CD4-positive, alpha-beta T cell treated with Interleukin-6 at 100 ng/mL for 8 hours (primary cell): Measurements from ENCODE around the gene EOLA2.
"Not testable (repeated sequence)": the region's sequence is repeated elsewhere in the genome, so short reads cannot be mapped to it uniquely, and the experiment has no call there.

Experiments
- DNase-seq: peaks from one replicate; pipeline ENCODE4 v3.0.0-alpha.2; 2020; ENCODE audit warnings: mixed read lengths, low spot score

The EOLA2 gene

GRCh38 chrX:149932970-149933369 lies 5.3 kb downstream of the EOLA2 start:
- not testable (repeated sequence) for DNase-seq

DNA sequence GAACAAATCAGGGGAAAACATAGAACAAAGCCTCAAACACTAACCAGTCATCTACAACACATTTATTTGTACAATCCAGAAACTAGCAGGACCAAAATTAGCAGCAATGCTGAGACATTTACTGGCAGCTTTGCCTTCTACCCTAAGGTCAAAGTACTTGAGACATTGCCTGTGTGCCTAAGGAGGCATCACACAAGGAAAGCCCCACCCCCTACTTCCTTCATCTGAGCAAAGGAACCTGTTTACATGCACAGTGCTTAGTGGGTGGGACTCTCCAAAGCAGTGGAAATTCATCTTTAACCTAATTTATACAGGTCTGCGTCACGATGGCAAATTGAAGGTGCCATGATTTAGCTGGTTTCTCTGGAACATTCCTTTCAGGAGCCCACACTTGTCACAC lies 6.1 kb downstream of the EOLA2 start:
- not testable (repeated sequence) for DNase-seq

DNA sequence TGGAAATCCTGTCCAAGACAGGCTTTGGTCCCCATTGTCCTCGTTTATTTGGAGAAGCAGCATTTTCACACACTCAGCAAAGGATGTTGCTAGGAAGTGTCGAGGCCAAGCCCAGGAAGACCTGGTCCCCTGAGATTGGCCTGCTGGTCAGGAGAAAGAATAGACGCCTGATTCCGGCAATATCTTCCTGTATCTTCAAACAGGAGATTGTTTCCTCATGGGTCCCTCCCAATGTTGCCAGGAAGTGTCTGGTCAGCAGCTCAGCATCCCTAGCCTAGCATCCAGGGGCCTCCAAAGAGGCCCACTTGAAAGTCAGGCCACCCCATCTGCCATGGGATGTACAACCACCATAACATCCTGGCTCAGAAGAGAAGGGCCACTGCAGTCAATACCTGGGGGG lies 6.9 kb downstream of the EOLA2 start:
- not testable (repeated sequence) for DNase-seq

GRCh38 chrX:149929400-149929799 lies 8.9 kb downstream of the EOLA2 start, which contains the start of gene HSFX4:
HSFX4 (plus strand) TSS chrX:149929573; CDS start chrX:149929645, 72 bp downstream.
- DNase-seq = not testable (repeated sequence)

- DNase-seq = not testable (repeated sequence)
Measured at GRCh38 chrX:149928635-149929034, 9.7 kb downstream of the EOLA2 start.

- DNase-seq = not testable (repeated sequence)
Measured at GRCh38 chrX:149927964-149928258, 10.4 kb downstream of the EOLA2 start.

DNA sequence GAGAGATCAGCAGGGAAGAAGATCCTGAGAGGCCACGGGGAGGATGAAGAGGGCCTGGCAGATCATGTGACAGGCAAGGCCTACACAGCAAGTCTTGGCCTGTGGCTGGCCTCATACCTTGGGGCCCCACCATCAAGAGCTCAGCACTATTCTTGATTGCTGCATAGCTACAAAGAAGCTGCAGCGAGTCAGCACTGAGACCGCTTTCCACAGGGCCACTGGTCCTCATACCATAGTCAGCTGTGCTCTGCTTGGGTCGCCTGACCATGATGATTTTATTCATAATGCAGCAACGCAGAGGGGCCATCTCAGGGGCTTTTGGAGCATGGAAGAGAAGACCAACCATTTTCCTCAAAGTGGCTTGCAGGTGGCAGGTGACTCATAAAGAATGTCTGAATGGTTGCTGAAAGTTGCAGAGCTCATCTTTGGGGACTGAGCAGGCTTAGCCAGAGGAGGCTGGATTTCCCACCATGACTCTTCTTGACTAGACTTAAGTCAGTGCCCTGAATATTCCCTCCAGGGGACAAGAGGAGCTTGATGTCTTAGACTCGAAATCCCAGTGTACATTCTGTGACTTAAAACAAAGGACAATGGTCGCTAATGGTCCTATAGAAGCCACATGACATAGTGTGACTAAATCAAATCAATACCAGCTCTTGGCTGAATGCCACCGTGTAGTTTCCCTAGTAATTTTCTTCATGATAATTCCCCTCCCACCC lies 10.9 kb downstream of the EOLA2 start:
- DNase-seq = not testable (repeated sequence)

DNA sequence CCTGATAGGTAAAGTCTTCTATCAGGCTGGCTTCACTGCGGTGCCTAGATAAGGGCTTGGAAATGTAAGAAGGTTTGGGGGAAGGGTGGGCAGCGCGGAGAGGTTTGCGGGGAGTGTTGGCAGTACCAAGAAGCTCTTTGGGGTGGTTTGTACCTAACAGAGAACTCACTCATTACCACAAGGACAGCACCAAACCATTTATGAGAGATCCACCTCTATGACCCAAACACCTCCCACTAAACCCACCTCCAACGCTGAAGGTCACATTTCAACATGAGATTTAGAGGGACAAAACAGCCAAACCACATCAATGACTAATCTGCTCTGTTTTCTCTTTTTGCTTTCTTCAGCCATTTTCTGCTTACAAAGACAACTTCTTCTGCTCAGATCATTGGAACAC lies 13.9 kb downstream of the EOLA2 start:
- DNase-seq = not testable (repeated sequence)

DNA sequence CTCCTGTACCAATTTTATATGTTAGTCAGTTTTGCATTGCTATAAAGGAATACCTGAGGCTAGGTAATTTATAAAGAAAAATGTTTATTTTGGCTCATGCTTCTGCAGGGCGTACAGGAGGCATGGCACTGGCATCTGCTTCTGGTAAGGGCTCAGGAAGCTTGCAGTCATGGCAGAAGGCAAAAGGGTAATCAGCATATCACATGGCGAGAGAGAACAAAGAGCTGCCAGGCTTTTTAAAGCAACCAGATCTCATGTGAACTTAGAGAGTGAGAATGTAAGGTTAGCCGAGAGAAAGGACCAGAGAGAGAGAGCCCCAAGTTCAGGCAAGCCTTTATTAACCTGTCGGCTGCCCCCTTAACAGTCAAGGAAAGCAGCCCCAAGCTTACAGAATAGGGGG lies 14.5 kb downstream of the EOLA2 start:
- not testable (repeated sequence) for DNase-seq

DNA sequence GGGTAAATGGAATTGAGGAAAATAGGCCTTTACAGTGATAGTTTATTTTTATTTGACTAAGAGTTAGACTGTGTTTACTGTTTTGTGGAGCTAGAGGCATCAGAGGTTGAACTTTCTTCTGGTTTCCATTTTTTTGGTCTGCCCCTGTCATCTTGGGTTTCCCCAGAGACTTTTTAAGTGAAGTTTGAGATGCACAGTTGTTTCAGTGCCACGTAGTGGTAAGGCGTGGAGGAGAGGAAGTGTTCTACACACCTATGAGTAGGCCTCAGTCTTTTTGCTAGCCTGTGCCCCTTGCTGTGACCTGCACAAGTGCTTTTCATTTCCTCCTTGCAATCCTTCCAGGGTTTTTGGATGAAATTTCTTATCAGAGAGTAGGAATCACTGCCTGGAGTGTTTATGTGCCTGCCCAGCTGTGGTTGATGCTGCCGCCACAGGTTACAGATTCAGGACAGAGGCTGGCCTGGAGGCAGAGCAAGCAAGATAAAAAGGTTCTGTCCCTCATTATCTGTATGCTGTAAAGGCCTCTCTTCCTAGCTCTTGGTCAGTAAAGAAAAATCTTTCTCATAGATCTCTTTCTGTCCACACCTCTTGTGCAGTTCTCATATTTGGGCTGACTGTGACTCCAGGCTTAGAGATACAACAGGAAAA lies 21.4 kb downstream of the EOLA2 start:
- DNase-seq = no peak

DNA sequence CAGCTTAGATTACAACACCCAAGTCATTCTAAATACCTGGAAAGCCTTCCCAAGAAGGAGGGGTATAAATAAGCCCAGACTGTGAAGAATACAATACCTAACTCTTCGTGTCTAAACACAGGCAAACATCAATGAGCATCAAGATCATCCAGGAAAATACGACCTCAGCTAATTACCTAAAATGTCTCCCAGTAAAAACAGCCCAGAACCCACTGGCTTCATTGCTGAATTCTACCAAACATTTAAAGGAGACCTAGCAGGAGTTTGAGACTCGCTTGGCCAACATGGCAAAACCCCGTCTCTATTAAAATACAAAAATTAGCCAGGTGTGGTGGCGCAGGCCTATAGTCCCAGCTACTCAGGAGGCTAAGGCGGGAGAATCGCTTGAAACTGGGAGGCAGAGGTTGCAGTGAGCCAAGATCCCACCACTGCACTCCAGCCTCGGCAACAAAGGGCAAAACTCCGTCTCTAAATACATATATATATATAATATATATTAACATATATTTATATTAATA lies 28.1 kb downstream of the EOLA2 start:
- no peak for DNase-seq

DNA sequence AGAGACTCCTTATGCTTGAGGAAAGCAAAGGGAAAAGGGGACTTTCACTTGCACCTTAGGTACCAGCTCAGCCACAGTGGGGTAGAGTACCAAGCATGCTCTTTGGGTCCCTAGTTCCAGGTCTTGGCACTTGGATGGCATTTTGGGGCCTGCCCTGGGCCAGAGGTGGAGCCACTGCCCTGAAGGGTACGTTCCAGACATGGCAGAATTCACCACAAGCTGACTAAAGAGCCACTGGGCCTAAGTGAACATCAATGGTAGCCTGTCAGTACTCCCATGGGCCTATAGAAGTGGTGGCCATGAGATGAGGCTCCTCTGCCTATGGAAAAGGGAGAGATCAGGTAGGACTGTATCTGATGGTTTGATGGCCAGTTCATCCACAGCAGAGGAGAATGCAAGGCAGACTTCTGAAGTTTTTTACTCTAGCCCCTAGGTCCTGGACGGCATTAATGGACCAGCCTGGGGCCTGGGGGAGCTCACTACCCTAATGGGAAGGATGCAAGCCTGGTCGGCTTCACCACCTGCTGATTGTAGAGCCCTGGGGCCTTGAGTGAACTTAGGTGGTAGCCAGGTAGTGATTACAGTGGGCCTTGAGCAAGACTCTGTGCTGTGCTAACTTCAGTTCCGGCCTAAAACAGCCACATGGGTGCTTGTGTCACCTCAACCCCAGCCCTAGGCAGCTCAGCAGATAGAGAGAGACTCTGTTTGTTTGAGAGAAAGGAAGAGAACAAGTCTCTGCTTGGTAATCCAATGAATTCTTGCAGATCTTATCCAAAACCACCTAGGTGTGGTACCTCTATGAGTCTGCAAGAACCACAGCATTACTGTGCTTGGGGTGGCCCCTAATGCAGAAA lies 28.7 kb downstream of the EOLA2 start:
- no peak for DNase-seq

GRCh38 chrX:149908727-149909126 lies 29.6 kb downstream of the EOLA2 start:
- no peak for DNase-seq

DNA sequence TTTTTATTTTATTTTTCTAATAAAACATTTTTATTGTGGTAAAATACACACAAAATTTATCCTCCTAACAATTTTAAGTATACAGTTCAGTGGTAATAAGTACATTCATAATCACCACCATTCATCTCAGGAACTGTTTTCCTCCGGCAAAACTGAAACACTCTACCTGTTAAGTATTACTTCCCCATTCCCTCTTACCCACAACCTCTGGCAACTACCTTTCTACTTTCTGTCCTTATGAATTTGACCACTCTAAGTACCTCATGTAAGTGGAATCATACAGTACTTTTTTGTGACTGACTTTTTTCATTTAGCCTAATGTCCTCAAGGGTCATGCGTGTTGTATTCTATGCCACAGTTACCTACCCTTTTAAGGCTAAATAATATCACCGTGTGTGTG lies 30.0 kb downstream of the EOLA2 start:
- DNase-seq = no peak

GRCh38 chrX:149903889-149904748 lies 34.2 kb downstream of the EOLA2 start:
- DNase-seq = no peak

- no peak for DNase-seq
Measured at GRCh38 chrX:149898554-149898953, 39.7 kb downstream of the EOLA2 start.

- DNase-seq = not testable (repeated sequence)
Measured at GRCh38 chrX:149890828-149891227, 47.5 kb downstream of the EOLA2 start.
